Mesothelial cell of epicardium (in vitro differentiated cells): ENCODE measurements around the gene ANKS1A. TPM values are rescaled to one million over a fixed set of nuclear protein-coding genes. Genes with fewer than 3 reads are reported as not detected.

Experiments used
- DNase-seq, 2 experiments: peaks; one replicate each; pipeline ENCODE4 v3.0.0; 2021; ENCODE audit warnings: low spot score in 2 of 2; ENCODE audit not compliant: unreplicated experiment in 2 of 2
- H3K27ac Mint-ChIP-seq: 2 replicates; pipeline ENCODE4 v1.8.0; 2021; ENCODE audit warnings: mixed read lengths
- H3K27me3 Mint-ChIP-seq: 2 replicates; pipeline ENCODE4 v1.8.0; 2021; ENCODE audit warnings: low read depth, mixed read lengths
- H3K36me3 Mint-ChIP-seq: 2 replicates; pipeline ENCODE4 v1.8.0; 2021; ENCODE audit warnings: mixed read lengths
- H3K4me1 Mint-ChIP-seq: 2 replicates; pipeline ENCODE4 v1.8.0; 2021; ENCODE audit warnings: mixed read lengths
- H3K4me3 Mint-ChIP-seq: 2 replicates; pipeline ENCODE4 v1.8.0; 2021; ENCODE audit warnings: mild to moderate bottlenecking, moderate library complexity, mixed read lengths
- H3K9me3 Mint-ChIP-seq: 2 replicates; pipeline ENCODE4 v1.8.0; 2021; ENCODE audit warnings: mixed read lengths
- CTCF ChIP-seq: fragments of 200-600 bp; sonication (generic); IDR thresholded peaks from one replicate; pipeline ENCODE4 v1.5.0; 2021; ENCODE audit warnings: antibody characterized with exemption; ENCODE audit not compliant: unreplicated experiment
- total RNA-seq: library from RNA; stranded (reverse); gene quantifications from 3 replicates; pipeline ENCODE4 v1.2.1, GENCODE V29; 2021

ANKS1A gene
- total RNA-seq, 1 donor from 2014 or later: 30.6 TPM

GRCh38 chr6:34922177-34922663, 33.2 kb downstream of the ANKS1A start:
- no peak overlapping the region for H3K4me3 Mint-ChIP-seq
- TF ChIP-seq CTCF: no peak
- no peaks in the 10 kb centered on the region for H3K27me3 Mint-ChIP-seq
- DNase-seq: no peak
- H3K4me1 Mint-ChIP-seq: no peaks in the 10 kb centered on the region
- no peaks in the 10 kb centered on the region for H3K36me3 Mint-ChIP-seq
- H3K9me3 Mint-ChIP-seq: no peaks in the 10 kb centered on the region
- no peak overlapping the region for H3K27ac Mint-ChIP-seq

GRCh38 chr6:34924831-34925625, 36.0 kb downstream of the ANKS1A start:
- H3K4me1 Mint-ChIP-seq: peaks cover 4% of the 10 kb centered on the region
- H3K36me3 Mint-ChIP-seq: no peaks in the 10 kb centered on the region
- no peak overlapping the region for H3K4me3 Mint-ChIP-seq
- no peaks in the 10 kb centered on the region for H3K27me3 Mint-ChIP-seq
- no peak for DNase-seq
- no peaks in the 10 kb centered on the region for H3K9me3 Mint-ChIP-seq
- H3K27ac Mint-ChIP-seq: no peak overlapping the region
- no peak for TF ChIP-seq CTCF

- H3K9me3 Mint-ChIP-seq: no peaks in the 10 kb centered on the region
- no peak for TF ChIP-seq CTCF
- no peaks in the 10 kb centered on the region for H3K36me3 Mint-ChIP-seq
- no peaks in the 10 kb centered on the region for H3K27me3 Mint-ChIP-seq
- peaks cover 6% of the 10 kb centered on the region for H3K4me1 Mint-ChIP-seq
- no peak for DNase-seq
- no peak overlapping the region for H3K4me3 Mint-ChIP-seq
- H3K27ac Mint-ChIP-seq: no peak overlapping the region
Measured at GRCh38 chr6:34926655-34927054, 37.6 kb downstream of the ANKS1A start.

- no peak for DNase-seq
Measured at GRCh38 chr6:34928220-34928619, 39.2 kb downstream of the ANKS1A start.

DNA sequence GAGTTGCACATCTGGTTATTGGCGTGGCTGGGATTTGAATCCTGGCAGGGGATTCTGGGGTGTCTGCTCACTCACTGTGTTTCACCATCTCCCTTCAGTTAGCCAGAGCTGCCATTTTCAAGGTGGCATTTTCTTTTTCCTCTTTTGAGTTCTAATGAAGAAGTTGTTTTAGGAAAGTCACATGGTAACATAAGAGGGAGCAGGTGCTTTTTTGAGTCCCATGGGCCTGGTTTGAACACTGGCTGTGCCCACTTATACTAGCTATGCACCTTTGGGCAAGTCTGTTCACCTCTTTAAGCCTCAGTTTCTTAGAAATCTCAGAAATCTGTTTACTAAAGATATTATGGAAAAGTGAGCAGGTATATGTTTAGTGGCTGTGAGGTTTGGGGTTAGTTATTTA, 39.6 kb downstream of the ANKS1A start:
- Mint-ChIP-seq H3K4me1 (peaks cover 6% of the 10 kb centered on the region), H3K27ac (no peak overlapping the region), H3K4me3 (no peak overlapping the region), H3K9me3 (no peaks in the 10 kb centered on the region), H3K27me3 (no peaks in the 10 kb centered on the region), H3K36me3 (no peaks in the 10 kb centered on the region)
- DNase-seq: no peak
- TF ChIP-seq CTCF: no peak

More at GRCh38 chr6:34928220-34928619, 39.2 kb downstream of the ANKS1A start:
- no peak for TF ChIP-seq CTCF
- no peak overlapping the region for H3K4me3 Mint-ChIP-seq
- H3K27me3 Mint-ChIP-seq: no peaks in the 10 kb centered on the region
- H3K9me3 Mint-ChIP-seq: no peaks in the 10 kb centered on the region
- H3K36me3 Mint-ChIP-seq: no peaks in the 10 kb centered on the region
- peaks cover 6% of the 10 kb centered on the region for H3K4me1 Mint-ChIP-seq
- no peak overlapping the region for H3K27ac Mint-ChIP-seq
